Neuron (in vitro differentiated cells): ENCODE data around the gene CUEDC1.
"Not testable (repeated sequence)": the region's sequence is repeated elsewhere in the genome, so short reads cannot be mapped to it uniquely, and the experiment has no call there.

ENCODE experiments used
- H2AFZ ChIP-seq: one replicate; pipeline ENCODE4 v1.6.1; 2013; ENCODE audit warnings: low read depth, mild to moderate bottlenecking, inconsistent platforms, low read length, moderate library complexity
- H3K27me3 ChIP-seq: one replicate; pipeline ENCODE4 v1.6.1; 2013; ENCODE audit warnings: low read length; ENCODE audit not compliant: insufficient read depth
- H3K36me3 ChIP-seq: one replicate; pipeline ENCODE4 v1.6.1; 2013; ENCODE audit warnings: low read length; ENCODE audit not compliant: insufficient read depth
- H3K4me1 ChIP-seq: one replicate; pipeline ENCODE4 v1.6.1; 2013; ENCODE audit warnings: low read length; ENCODE audit not compliant: insufficient read depth
- H3K4me3 ChIP-seq: 2 replicates; pipeline ENCODE4 v1.5.1; 2013; ENCODE audit warnings: mild to moderate bottlenecking, low read length, moderate library complexity
- H3K9me3 ChIP-seq: one replicate; pipeline ENCODE4 v1.6.1; 2013; ENCODE audit warnings: low read length

Gene CUEDC1

DNA sequence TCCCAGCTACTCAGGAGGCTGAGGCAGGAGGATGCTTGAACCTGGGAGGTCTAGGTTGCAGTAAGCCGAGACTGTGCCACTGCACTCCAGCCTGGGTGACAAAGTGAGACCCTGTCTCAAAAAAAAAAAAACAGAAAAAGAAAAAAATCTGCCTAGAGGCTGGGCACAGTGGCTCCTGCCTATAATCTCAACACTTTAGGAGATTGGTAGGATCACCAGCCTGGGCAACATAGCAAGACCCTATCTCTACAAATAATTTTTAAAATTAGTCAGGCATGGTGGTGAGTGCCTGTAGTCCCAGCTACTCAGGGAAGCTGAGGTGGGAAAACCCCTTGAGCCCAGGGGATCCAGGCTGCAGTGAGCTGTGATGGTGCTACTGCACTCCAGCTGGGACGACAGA, 17.7 kb downstream of the CUEDC1 start:
- no peaks in the 10 kb centered on the region for H3K27me3 ChIP-seq
- peaks cover 65% of the 10 kb centered on the region for H3K4me1 ChIP-seq
- H3K4me3 ChIP-seq, result no peak overlapping the region
- H3K9me3 ChIP-seq, result no peaks in the 10 kb centered on the region
- H3K36me3 ChIP-seq, result no peaks in the 10 kb centered on the region
- H2AFZ ChIP-seq, result no peak overlapping the region

DNA sequence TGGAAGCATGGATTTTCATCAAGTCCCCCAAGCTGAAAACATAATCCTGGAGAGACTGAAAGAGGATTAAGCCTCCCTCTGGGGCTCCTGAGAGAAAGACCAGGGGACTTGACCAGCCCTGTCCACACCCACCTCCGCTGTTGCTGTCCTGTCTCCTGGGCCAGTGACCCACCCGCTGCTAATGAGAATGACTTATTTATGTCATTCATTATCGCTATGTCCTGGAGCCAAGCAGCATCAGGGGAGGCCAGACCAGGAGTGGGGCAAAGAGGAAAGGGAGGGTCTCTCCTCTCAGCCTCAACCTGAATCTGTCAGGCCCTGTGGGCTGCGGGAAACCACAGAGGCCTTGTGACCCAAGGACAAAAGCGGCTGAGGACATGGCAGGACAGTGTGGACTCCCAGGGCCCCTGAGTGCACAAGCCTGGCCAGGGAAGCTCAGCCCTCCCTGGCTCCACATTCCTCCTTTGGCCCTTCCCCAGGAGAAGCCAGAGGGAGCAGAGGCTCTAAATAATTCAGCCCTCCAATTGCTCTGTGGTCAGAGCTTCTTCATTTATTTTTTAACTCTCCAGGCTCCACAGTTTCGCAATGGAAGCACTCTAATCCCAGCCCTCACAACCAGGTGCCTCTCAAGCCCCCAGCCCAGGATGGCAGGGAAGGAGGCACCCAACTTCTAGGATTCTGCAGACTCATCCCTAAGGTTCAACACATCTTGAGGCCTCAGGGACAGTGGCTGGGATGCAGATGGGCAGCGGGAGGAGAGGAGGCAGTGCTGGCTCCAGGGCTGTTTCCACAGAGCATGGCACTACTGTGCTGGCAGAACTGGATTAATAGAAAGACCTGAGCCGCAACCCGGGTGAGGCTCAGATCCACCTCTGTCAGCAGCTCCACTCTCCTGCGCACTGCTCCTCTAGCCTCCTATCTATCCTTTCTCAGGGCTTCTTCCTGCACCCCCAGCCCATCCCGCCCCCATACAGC, 19.1 kb downstream of the CUEDC1 start:
- peaks cover 62% of the 10 kb centered on the region for H3K4me1 ChIP-seq
- H3K36me3 ChIP-seq, result no peaks in the 10 kb centered on the region
- H3K4me3 ChIP-seq, result peak overlapping the region; percentile 13
- no peaks in the 10 kb centered on the region for H3K9me3 ChIP-seq
- no peak overlapping the region for H2AFZ ChIP-seq
- no peaks in the 10 kb centered on the region for H3K27me3 ChIP-seq

- H3K4me1 ChIP-seq, result peaks cover 54% of the 10 kb centered on the region
- no peaks in the 10 kb centered on the region for H3K36me3 ChIP-seq
- no peak overlapping the region for H2AFZ ChIP-seq
Measured at GRCh38 chr17:57931488-57932137, 23.6 kb downstream of the CUEDC1 start.

GRCh38 chr17:57930239-57930638, 25.0 kb downstream of the CUEDC1 start:
- H3K9me3 ChIP-seq, result no peaks in the 10 kb centered on the region
- no peaks in the 10 kb centered on the region for H3K27me3 ChIP-seq
- H3K4me3 ChIP-seq, result no peak overlapping the region
- no peaks in the 10 kb centered on the region for H3K36me3 ChIP-seq
- peaks cover 53% of the 10 kb centered on the region for H3K4me1 ChIP-seq
- H2AFZ ChIP-seq, result no peak overlapping the region

More at GRCh38 chr17:57931488-57932137, 23.6 kb downstream of the CUEDC1 start:
- H3K9me3 ChIP-seq, result no peaks in the 10 kb centered on the region
- no peaks in the 10 kb centered on the region for H3K27me3 ChIP-seq
- H3K4me3 ChIP-seq, result no peak overlapping the region

GRCh38 chr17:57929386-57929785, 25.8 kb downstream of the CUEDC1 start:
- H3K27me3 ChIP-seq, result no peaks in the 10 kb centered on the region
- no peaks in the 10 kb centered on the region for H3K36me3 ChIP-seq
- H3K9me3 ChIP-seq, result no peaks in the 10 kb centered on the region
- H2AFZ ChIP-seq, result no peak overlapping the region
- H3K4me1 ChIP-seq, result peaks cover 48% of the 10 kb centered on the region
- no peak overlapping the region for H3K4me3 ChIP-seq

GRCh38 chr17:57928928-57929327, 26.3 kb downstream of the CUEDC1 start:
- no peaks in the 10 kb centered on the region for H3K9me3 ChIP-seq
- peaks cover 48% of the 10 kb centered on the region for H3K4me1 ChIP-seq
- no peak overlapping the region for H3K4me3 ChIP-seq
- H3K27me3 ChIP-seq, result no peaks in the 10 kb centered on the region
- no peaks in the 10 kb centered on the region for H3K36me3 ChIP-seq
- H2AFZ ChIP-seq, result no peak overlapping the region

- H3K4me1 ChIP-seq, result peaks cover 43% of the 10 kb centered on the region
- no peaks in the 10 kb centered on the region for H3K36me3 ChIP-seq
- no peaks in the 10 kb centered on the region for H3K9me3 ChIP-seq
- H2AFZ ChIP-seq, result no peak overlapping the region
- no peaks in the 10 kb centered on the region for H3K27me3 ChIP-seq
- H3K4me3 ChIP-seq, result no peak overlapping the region
Measured at GRCh38 chr17:57927048-57927723, 28.0 kb downstream of the CUEDC1 start.

- Histone ChIP-seq H3K27me3 (no peaks in the 10 kb centered on the region), H3K9me3 (no peaks in the 10 kb centered on the region), H3K4me1 (peaks cover 42% of the 10 kb centered on the region), H3K4me3 (no peak overlapping the region), H3K36me3 (no peaks in the 10 kb centered on the region), H2AFZ (no peak overlapping the region)
Measured at GRCh38 chr17:57926723-57927047, 28.5 kb downstream of the CUEDC1 start.

DNA sequence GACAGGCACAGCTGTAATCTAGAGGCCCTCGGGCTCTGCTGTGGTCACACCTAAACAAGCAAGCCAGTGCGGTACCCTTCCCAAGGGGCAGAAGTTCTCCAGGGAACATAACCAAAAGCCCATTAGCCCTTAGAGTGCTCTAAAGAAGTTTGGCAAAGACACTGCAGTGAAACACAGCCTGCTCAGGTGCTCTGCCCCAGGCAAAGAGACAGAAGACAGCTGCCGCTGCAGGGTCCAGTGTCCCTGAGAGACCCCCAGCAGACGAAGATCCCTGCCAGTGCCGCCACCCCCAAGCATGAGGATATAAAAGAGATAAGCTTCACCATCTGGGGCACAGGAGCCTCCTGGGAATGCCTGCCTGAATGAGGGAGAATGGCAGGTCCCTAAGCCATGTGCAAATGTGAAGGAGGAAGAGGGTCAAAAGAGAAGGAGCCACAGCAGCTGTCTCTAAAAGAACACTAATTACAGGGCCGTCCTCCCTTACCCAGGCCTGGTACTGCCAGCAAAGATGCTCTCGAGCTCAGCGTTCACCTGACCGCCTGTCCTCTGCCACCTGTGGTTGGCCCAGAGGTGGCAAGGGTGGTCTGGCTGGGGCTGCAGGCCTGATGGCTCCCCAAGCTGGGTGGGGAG, 29.7 kb downstream of the CUEDC1 start:
- H3K4me1 ChIP-seq, result peaks cover 41% of the 10 kb centered on the region

DNA sequence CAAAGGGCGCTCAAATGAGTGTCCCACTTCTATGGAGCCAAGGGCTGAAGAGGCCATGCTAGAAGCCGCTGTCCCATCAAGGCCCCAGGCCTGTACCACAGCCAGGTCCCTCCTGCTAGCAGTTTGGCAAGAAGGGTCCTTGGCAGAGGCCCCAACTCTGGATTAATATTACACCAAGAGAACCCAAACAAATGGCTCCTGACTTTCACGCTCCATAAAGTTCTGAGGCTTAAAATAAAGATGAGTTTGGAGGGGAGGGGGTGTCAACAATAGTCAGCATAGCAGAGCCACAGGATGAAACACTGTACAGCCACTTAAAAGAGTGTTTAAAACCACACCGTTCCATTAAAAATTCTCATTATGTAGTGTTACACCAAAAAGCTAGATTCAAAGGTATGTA, 30.5 kb downstream of the CUEDC1 start:
- H3K4me3 ChIP-seq, result no peak overlapping the region
- H3K27me3 ChIP-seq, result no peaks in the 10 kb centered on the region
- no peaks in the 10 kb centered on the region for H3K9me3 ChIP-seq
- no peaks in the 10 kb centered on the region for H3K36me3 ChIP-seq
- H2AFZ ChIP-seq, result no peak overlapping the region
- H3K4me1 ChIP-seq, result peaks cover 41% of the 10 kb centered on the region

More for the DNA sequence above, 29.7 kb downstream of the CUEDC1 start:
- Histone ChIP-seq H3K27me3 (no peaks in the 10 kb centered on the region), H2AFZ (no peak overlapping the region), H3K4me3 (no peak overlapping the region), H3K36me3 (no peaks in the 10 kb centered on the region), H3K9me3 (no peaks in the 10 kb centered on the region)

GRCh38 chr17:57923182-57923872, 31.9 kb downstream of the CUEDC1 start:
- H2AFZ ChIP-seq, result no peak overlapping the region
- no peaks in the 10 kb centered on the region for H3K9me3 ChIP-seq
- no peaks in the 10 kb centered on the region for H3K36me3 ChIP-seq
- H3K4me3 ChIP-seq, result no peak overlapping the region
- peaks cover 43% of the 10 kb centered on the region for H3K4me1 ChIP-seq
- no peaks in the 10 kb centered on the region for H3K27me3 ChIP-seq

DNA sequence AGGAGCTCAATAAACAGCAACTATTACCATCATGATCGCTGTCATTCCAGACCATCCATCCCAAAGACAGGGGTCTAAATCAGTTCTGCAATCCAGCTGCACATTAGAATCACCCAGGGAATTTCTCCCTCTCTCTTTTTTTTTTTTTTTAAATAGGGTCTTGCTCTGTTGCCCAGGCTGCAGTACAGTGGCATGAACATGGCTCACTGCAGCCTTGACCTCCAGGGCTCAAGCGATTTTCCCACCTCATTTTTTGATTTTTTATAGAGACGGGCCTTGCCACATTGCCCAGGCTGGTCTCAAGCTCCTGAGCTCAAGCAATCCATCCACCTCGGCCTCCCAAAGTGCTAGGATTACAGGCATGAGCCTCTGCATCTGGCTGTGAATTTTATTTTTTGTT, 32.5 kb downstream of the CUEDC1 start:
- H2AFZ ChIP-seq, H3K4me3 ChIP-seq, H3K27me3 ChIP-seq, H3K9me3 ChIP-seq, H3K36me3 ChIP-seq: not testable (repeated sequence)
- peaks cover 47% of the 10 kb centered on the region for H3K4me1 ChIP-seq
